WTC11 (cell line): Measurements from ENCODE around the gene DAND5. TPM values are rescaled to one million over a fixed set of nuclear protein-coding genes. Genes with fewer than 3 reads are reported as not detected.
"Not testable (repeated sequence)": the region's sequence is repeated elsewhere in the genome, so short reads cannot be mapped to it uniquely, and the experiment has no call there.

Experiments used
- ATAC-seq: fragments of 200-7000 bp; cut with Tn5 transposase; 2 replicates; pipeline ENCODE4 v1.10.0; 2021; ENCODE audit warnings: mild to moderate bottlenecking, moderate library complexity
- CTCF ChIA-PET: fragments of 300-600 bp; sonication (Branson Sonifier 250); formaldehyde crosslinking; loops from one replicate; lab custom pipeline; 2021; ENCODE audit warnings: antibody characterized with exemption; lab: Charles Lee
- POLR2A ChIA-PET: fragments of 350-600 bp; sonication (Branson Sonifier 250); formaldehyde crosslinking; loops from one replicate; lab custom pipeline; 2021; ENCODE audit warnings: antibody characterized with exemption; lab: Charles Lee
- DNase-seq: peaks from one replicate; pipeline ENCODE4 v3.0.0; 2021; ENCODE audit warnings: low spot score
- H3K27ac Mint-ChIP-seq: 2 replicates; pipeline ENCODE4 v1.8.0; 2021; ENCODE audit warnings: mixed read lengths
- H3K27me3 Mint-ChIP-seq: 2 replicates; pipeline ENCODE4 v1.8.0; 2021; ENCODE audit warnings: low read depth, mild to moderate bottlenecking, moderate library complexity, mixed read lengths
- H3K36me3 Mint-ChIP-seq: 2 replicates; pipeline ENCODE4 v1.8.0; 2021; ENCODE audit warnings: mixed read lengths
- H3K4me1 Mint-ChIP-seq: 2 replicates; pipeline ENCODE4 v1.8.0; 2022; ENCODE audit warnings: mixed read lengths
- H3K4me3 Mint-ChIP-seq: 2 replicates; pipeline ENCODE4 v1.8.0; 2021; ENCODE audit warnings: mild to moderate bottlenecking, moderate library complexity, mixed read lengths
- H3K9me3 Mint-ChIP-seq: 2 replicates; pipeline ENCODE4 v1.8.0; 2021; ENCODE audit warnings: mixed read lengths
- CREM ChIP-seq: sonication (generic); formaldehyde crosslinking; IDR thresholded peaks from 2 replicates; pipeline ENCODE4 v1.8.1; 2022; ENCODE audit warnings: mild to moderate bottlenecking, missing genetic modification reagents, moderate library complexity
- ETV6 ChIP-seq: sonication (generic); formaldehyde crosslinking; IDR thresholded peaks from 2 replicates; pipeline ENCODE4 v1.8.1; 2022; ENCODE audit warnings: mild to moderate bottlenecking, missing genetic modification reagents
- FOXJ3 ChIP-seq: sonication (generic); formaldehyde crosslinking; IDR thresholded peaks from 2 replicates; pipeline ENCODE4 v1.9.0; 2021; ENCODE audit warnings: missing genetic modification reagents, mild to moderate bottlenecking, borderline replicate concordance
- GTF2I ChIP-seq: fragments of 250-450 bp; sonication (Bioruptor Pico); conservative IDR thresholded peaks from 2 replicates; pipeline ENCODE4 v1.4.0; 2021; ENCODE audit warnings: mild to moderate bottlenecking
- HMGXB4 ChIP-seq: sonication (generic); formaldehyde crosslinking; IDR thresholded peaks from 2 replicates; pipeline ENCODE4 v1.8.1; 2023; ENCODE audit warnings: mild to moderate bottlenecking, moderate library complexity, missing genetic modification reagents
- SMAD3 ChIP-seq: sonication (generic); formaldehyde crosslinking; IDR thresholded peaks from 2 replicates; pipeline ENCODE4 v1.8.0; 2022; ENCODE audit warnings: missing genetic modification reagents, mild to moderate bottlenecking, borderline replicate concordance
- SMAD4 ChIP-seq: sonication (generic); formaldehyde crosslinking; IDR thresholded peaks from 2 replicates; pipeline ENCODE4 v1.8.0; 2022; ENCODE audit warnings: mild to moderate bottlenecking, missing genetic modification reagents
- STAT6 ChIP-seq: sonication (generic); formaldehyde crosslinking; conservative IDR thresholded peaks from 2 replicates; pipeline ENCODE4 v1.8.1; 2023; ENCODE audit warnings: mild to moderate bottlenecking, low read depth, missing genetic modification reagents, moderate library complexity
- TP53 ChIP-seq: sonication (generic); formaldehyde crosslinking; IDR thresholded peaks from 2 replicates; pipeline ENCODE4 v1.8.1; 2023; ENCODE audit warnings: mild to moderate bottlenecking, missing genetic modification reagents
- USF1 ChIP-seq: sonication (generic); formaldehyde crosslinking; IDR thresholded peaks from 2 replicates; pipeline ENCODE4 v1.8.0; 2022; ENCODE audit warnings: mild to moderate bottlenecking, missing genetic modification reagents
- USF2 ChIP-seq: sonication (generic); formaldehyde crosslinking; IDR thresholded peaks from 2 replicates; pipeline ENCODE4 v1.8.1; 2023; ENCODE audit warnings: mild to moderate bottlenecking, missing genetic modification reagents, moderate library complexity
- ZNF121 ChIP-seq: sonication (generic); formaldehyde crosslinking; IDR thresholded peaks from 2 replicates; pipeline ENCODE4 v1.8.0; 2023; ENCODE audit warnings: missing genetic modification reagents
- ZNF232 ChIP-seq: sonication (generic); formaldehyde crosslinking; IDR thresholded peaks from 2 replicates; pipeline ENCODE4 v1.8.0; 2022; ENCODE audit warnings: mild to moderate bottlenecking, missing genetic modification reagents
- ZNF263 ChIP-seq: sonication (generic); formaldehyde crosslinking; IDR thresholded peaks from 2 replicates; pipeline ENCODE4 v1.8.1; 2022; ENCODE audit warnings: low read depth, mild to moderate bottlenecking, moderate library complexity, missing genetic modification reagents
- ZNF281 ChIP-seq: sonication (generic); formaldehyde crosslinking; IDR thresholded peaks from 2 replicates; pipeline ENCODE4 v1.8.0; 2023; ENCODE audit warnings: mild to moderate bottlenecking, missing genetic modification reagents
- total RNA-seq: library from RNA; stranded (reverse); gene quantifications from 3 replicates; pipeline ENCODE4 v1.2.3, GENCODE V29; 2021
- TF ChIP-seq, protein P1 (sequence below): fragments of 250-450 bp; sonication (Bioruptor Pico); IDR thresholded peaks from 2 replicates; pipeline ENCODE4 v1.9.0; 2021; ENCODE audit warnings: mild to moderate bottlenecking, borderline replicate concordance

DAND5 gene
- total RNA-seq, 1 experiment from 2014 or later, result 0.22 TPM

DNA sequence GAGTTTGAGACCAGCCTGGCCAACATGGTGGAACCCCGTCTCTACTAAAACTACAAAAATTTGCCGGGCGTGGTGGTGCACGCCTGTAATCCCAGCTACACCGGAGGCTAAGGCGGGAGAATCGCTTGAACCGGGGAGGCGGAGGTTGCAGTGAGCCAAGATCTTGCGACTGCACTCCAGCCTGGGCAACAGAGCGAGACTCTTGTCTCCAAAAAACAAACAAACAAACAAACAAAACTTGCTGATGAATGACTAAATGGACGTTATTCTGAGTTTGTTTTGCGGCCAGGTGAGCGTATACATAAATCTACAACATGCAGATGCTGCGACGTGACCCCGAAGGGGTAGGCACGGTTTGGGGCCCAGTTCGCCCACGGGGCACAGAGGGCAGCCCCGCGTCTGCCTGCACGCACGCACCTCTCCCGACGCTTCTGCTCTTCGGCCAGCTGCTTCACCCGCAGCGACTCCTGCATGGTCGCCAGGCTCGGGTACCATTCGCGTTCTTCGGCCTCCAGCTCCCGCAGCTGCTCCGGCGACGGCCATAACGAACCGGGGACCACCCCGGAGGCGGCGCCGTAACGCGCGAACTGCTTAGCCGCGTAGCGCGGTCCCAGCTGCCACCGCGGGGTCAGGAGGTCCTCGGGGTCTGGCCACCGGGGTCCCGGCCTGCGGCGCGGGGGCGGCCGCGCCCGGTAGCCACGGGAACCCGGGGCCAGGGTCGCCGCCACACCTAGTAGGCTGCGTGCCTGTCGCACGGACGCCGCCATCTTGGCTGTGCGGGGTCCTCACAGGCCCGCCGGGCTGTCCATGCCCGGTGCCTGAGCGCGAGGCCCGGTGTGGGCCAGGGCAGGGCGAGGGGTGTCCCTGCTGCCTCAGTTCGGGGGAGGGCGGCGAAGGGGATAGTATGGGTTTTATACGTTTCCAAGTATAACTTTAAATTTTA is 12.7 kb upstream of the DAND5 start, which contains the start of gene GADD45GIP1 (continued):
- no peak for TF ChIP-seq ZNF232 (CRISPR knock-in tag)
- peak; percentile 27; the same call in 1 of the 2 replicates for TF ChIP-seq SMAD3 (CRISPR knock-in tag)
- TF ChIP-seq ETV6, result peak; percentile 83; the same call in 1 of the 2 replicates
- peak; percentile 38; the same call in 1 of the 2 replicates for TF ChIP-seq USF2 (CRISPR knock-in tag)
- TF ChIP-seq SMAD4 (CRISPR knock-in tag), result 0 out of 2 replicates have a peak, but pooled peaks have one; percentile 14
- peak; percentile 47; the same call in 1 of the 2 replicates for TF ChIP-seq CREM (CRISPR knock-in tag)
- peak; percentile 38; the same call in 1 of the 2 replicates for TF ChIP-seq USF1
- TF ChIP-seq TP53 (CRISPR knock-in tag), result 0 out of 2 replicates have a peak, but pooled peaks have one; percentile 18

- Mint-ChIP-seq H3K36me3 (peaks cover 11% of the 10 kb centered on the region), H3K4me3 (peak overlapping the region; percentile 81), H3K4me1 (peaks cover 25% of the 10 kb centered on the region), H3K27ac (peak overlapping the region; percentile 89)
- ChIA-PET CTCF (interaction anchor here (5.4 kb wide), 1 partner anchor 8 kb away, joined by 57 read pairs; no protein-coding TSS in a partner anchor), POLR2A (interaction anchor here (1.2 kb wide), 1 partner anchor 11 kb away, joined by 3 read pairs; the partner anchor contains the start of gene RAD23A)
- not testable (repeated sequence) for H3K27me3 Mint-ChIP-seq, H3K9me3 Mint-ChIP-seq, DNase-seq, ATAC-seq
- peak; percentile 66; the same call in 1 of the 2 replicates for TF ChIP-seq GTF2I (CRISPR knock-in tag)
These were observed 11.9 kb upstream of the DAND5 start for GRCh38 chr19:12957389-12957952.

- Mint-ChIP-seq H3K4me1 (peaks cover 18% of the 10 kb centered on the region), H3K27ac (no peak overlapping the region), H3K36me3 (peaks cover 4% of the 10 kb centered on the region; the same call in 1 of the 2 replicates), H3K27me3 (peaks cover 12% of the 10 kb centered on the region), H3K4me3 (no peak overlapping the region), H3K9me3 (peaks cover 3% of the 10 kb centered on the region)
- ATAC-seq (no peak), DNase-seq (no peak)
- ChIA-PET POLR2A (interaction anchor here (0.5 kb wide), 1 partner anchor 1290 kb away, joined by 3 read pairs; no protein-coding TSS in a partner anchor), CTCF (interaction anchor here (1.8 kb wide), 1 partner anchor 18 kb away, joined by 7 read pairs; no protein-coding TSS in a partner anchor)
- TF ChIP-seq ZNF263 (CRISPR knock-in tag), result no peak
- TF ChIP-seq, protein P1, sequence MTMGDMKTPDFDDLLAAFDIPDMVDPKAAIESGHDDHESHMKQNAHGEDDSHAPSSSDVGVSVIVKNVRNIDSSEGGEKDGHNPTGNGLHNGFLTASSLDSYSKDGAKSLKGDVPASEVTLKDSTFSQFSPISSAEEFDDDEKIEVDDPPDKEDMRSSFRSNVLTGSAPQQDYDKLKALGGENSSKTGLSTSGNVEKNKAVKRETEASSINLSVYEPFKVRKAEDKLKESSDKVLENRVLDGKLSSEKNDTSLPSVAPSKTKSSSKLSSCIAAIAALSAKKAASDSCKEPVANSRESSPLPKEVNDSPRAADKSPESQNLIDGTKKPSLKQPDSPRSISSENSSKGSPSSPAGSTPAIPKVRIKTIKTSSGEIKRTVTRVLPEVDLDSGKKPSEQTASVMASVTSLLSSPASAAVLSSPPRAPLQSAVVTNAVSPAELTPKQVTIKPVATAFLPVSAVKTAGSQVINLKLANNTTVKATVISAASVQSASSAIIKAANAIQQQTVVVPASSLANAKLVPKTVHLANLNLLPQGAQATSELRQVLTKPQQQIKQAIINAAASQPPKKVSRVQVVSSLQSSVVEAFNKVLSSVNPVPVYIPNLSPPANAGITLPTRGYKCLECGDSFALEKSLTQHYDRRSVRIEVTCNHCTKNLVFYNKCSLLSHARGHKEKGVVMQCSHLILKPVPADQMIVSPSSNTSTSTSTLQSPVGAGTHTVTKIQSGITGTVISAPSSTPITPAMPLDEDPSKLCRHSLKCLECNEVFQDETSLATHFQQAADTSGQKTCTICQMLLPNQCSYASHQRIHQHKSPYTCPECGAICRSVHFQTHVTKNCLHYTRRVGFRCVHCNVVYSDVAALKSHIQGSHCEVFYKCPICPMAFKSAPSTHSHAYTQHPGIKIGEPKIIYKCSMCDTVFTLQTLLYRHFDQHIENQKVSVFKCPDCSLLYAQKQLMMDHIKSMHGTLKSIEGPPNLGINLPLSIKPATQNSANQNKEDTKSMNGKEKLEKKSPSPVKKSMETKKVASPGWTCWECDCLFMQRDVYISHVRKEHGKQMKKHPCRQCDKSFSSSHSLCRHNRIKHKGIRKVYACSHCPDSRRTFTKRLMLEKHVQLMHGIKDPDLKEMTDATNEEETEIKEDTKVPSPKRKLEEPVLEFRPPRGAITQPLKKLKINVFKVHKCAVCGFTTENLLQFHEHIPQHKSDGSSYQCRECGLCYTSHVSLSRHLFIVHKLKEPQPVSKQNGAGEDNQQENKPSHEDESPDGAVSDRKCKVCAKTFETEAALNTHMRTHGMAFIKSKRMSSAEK (CRISPR knock-in tag), result no peak
- no peak for TF ChIP-seq HMGXB4 (CRISPR knock-in tag)
- TF ChIP-seq ZNF281 (CRISPR knock-in tag), result no peak
- no peak for TF ChIP-seq STAT6 (CRISPR knock-in tag)
- TF ChIP-seq ZNF121 (CRISPR knock-in tag), result no peak
- no peak for TF ChIP-seq FOXJ3 (CRISPR knock-in tag)
These were observed 9.9 kb upstream of the DAND5 start for GRCh38 chr19:12959481-12959880.
